Sigmoid colon (tissue), 7 donors: ENCODE measurements around the gene PLD1. TPM values are rescaled to one million over a fixed set of nuclear protein-coding genes. Genes with fewer than 3 reads are reported as not detected.

Experiments used
- DNase-seq: peaks from one replicate; pipeline ENCODE4 v3.0.0-alpha.2; 2019
- H3K27ac ChIP-seq, 4 donors: fragments of 200-600 bp; sonication (generic); one replicate each; pipeline ENCODE4 v1.5.1; 2016 to 2019; ENCODE audit warnings: mild to moderate bottlenecking in 1 of 4
- H3K27me3 ChIP-seq, 3 donors: fragments of 200-600 bp; sonication (generic); one replicate each; pipeline ENCODE4 v1.5.1; 2019; ENCODE audit warnings: mild to moderate bottlenecking in 1 of 3
- H3K36me3 ChIP-seq, 4 donors: fragments of 200-600 bp; sonication (generic); one replicate each; pipeline ENCODE4 v1.5.1; 2016 to 2019
- H3K4me1 ChIP-seq, 4 donors: fragments of 200-600 bp; sonication (generic); one replicate each; pipeline ENCODE4 v1.5.1; 2017 to 2019
- H3K4me3 ChIP-seq, 4 donors: fragments of 200-600 bp; sonication (generic); one replicate each; pipeline ENCODE4 v1.5.1; 2017 to 2019; ENCODE audit warnings: mild to moderate bottlenecking in 2 of 4, moderate library complexity in 1 of 4
- H3K9me3 ChIP-seq, 4 donors: fragments of 200-600 bp in 3 of 4; sonication (generic) in 3 of 4; one replicate each; pipeline versions ENCODE4 v1.5.1 to v1.6.1; 2013 to 2019
- CTCF ChIP-seq, 4 experiments: fragments of 450-650 bp in 3 of 4; fragments of 200-600 bp in 1 of 4; IDR thresholded peaks; one replicate each; pipeline ENCODE4 v1.5.1; 2016 to 2019; ENCODE audit warnings: antibody characterized with exemption in 4 of 4, mild to moderate bottlenecking in 3 of 4, moderate library complexity in 2 of 4
- EP300 ChIP-seq, 4 donors: sonication (generic); formaldehyde crosslinking; IDR thresholded peaks; one replicate each; pipeline ENCODE4 v1.6.1; 2017; ENCODE audit warnings: antibody characterized with exemption in 4 of 4
- POLR2A ChIP-seq, 2 donors: fragments of 450-650 bp; IDR thresholded peaks; one replicate each; pipeline ENCODE4 v1.6.1; 2016; ENCODE audit warnings: antibody characterized with exemption in 2 of 2, mild to moderate bottlenecking in 2 of 2, moderate library complexity in 2 of 2
- POLR2AphosphoS5 ChIP-seq, 4 donors: sonication (generic); formaldehyde crosslinking; IDR thresholded peaks; one replicate each; pipeline ENCODE4 v1.6.1; 2017; ENCODE audit warnings: antibody characterized with exemption in 4 of 4
- WGBS, 2 donors: extraction: QIAGEN DNeasy Blood & Tissue Kit; methylation state at CpG; one replicate each; pipeline ENCODE4 v1.1.7; 2013; 5-methylcytosine and 5-hydroxymethylcytosine counted together
- intact Hi-C: fragments of 100-400 bp; cut with DNase I; formaldehyde crosslinking; loops from one replicate; pipeline ENCODE4 v1.15.1; 2023
- polyA plus RNA-seq, 3 donors: library from polyadenylated mRNA; stranded (reverse); fragments of 200-250 nt; gene quantifications; one replicate each; pipeline ENCODE4 v1.2.3, GENCODE V29; 2013
- total RNA-seq, 4 donors: library from RNA; depleted of rRNA; stranded (reverse); fragments of >200 nt; gene quantifications; one replicate each; pipeline ENCODE4 v1.1.0, GENCODE V29; 2016
- donor health status: healthy with polysubstance abuse.
- donor health status: Bipolar disorder and iron deficiency.
- donor health status: healthy.

Gene PLD1
- total and polyA plus RNA-seq, 7 donors, result 8.6 to 24.3 (median 12.2) TPM

- Histone ChIP-seq H3K36me3 (no peaks in the 10 kb centered on the region), H3K27me3 (no peaks in the 10 kb centered on the region), H3K4me3 (no peak overlapping the region), H3K9me3 (no peaks in the 10 kb centered on the region), H3K4me1 (no peaks in the 10 kb centered on the region), H3K27ac (no peak overlapping the region)
- DNase-seq, result no peak
- WGBS, 2 donors, result 91 to 93% methylated on average over 2 of the region's 2 CpGs
- TF ChIP-seq POLR2A (IDR thresholded peaks at IDR 0.05) (no peak), CTCF (IDR thresholded peaks at IDR 0.05) (no peak)
- intact Hi-C loops, result no loop called here
Measured at GRCh38 chr3:171760477-171760876, 49.8 kb downstream of the PLD1 start.

DNA sequence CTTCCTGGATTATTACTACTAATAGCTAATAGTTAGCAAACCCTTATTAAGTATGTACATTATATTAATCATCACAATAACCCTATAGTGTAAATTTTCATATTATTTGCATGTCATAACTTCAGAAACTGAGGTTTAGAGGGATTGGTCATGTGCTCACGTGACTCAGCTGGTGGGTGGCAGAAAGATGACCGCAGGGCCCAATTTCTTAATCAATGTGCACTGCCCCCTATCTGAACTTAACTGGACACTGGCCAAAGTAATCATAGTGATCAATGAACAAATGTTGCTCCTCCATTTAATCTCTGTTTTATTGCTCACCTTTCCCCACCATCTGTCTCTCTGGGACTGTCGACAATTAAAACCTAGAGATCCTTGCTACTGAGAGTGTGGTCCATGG lies 52.2 kb downstream of the PLD1 start:
- intact Hi-C loops, result no loop called here
- H3K4me3 ChIP-seq, result no peak overlapping the region
- H3K4me1 ChIP-seq, result peaks cover 0 to 1% (median 0%) of the 10 kb centered on the region in 4 donors
- H3K9me3 ChIP-seq, result no peaks in the 10 kb centered on the region
- H3K27me3 ChIP-seq, result no peaks in the 10 kb centered on the region
- no peak overlapping the region for H3K27ac ChIP-seq
- TF ChIP-seq POLR2AphosphoS5 (IDR thresholded peaks at IDR 0.05) (no peak), POLR2A (IDR thresholded peaks at IDR 0.05) (no peak), CTCF (IDR thresholded peaks at IDR 0.05) (no peak), EP300 (IDR thresholded peaks at IDR 0.05) (no peak)
- H3K36me3 ChIP-seq, result no peaks in the 10 kb centered on the region
- WGBS, 2 donors, result 79 to 93% methylated on average over 3 of the region's 3 CpGs
- no peak for DNase-seq

DNA sequence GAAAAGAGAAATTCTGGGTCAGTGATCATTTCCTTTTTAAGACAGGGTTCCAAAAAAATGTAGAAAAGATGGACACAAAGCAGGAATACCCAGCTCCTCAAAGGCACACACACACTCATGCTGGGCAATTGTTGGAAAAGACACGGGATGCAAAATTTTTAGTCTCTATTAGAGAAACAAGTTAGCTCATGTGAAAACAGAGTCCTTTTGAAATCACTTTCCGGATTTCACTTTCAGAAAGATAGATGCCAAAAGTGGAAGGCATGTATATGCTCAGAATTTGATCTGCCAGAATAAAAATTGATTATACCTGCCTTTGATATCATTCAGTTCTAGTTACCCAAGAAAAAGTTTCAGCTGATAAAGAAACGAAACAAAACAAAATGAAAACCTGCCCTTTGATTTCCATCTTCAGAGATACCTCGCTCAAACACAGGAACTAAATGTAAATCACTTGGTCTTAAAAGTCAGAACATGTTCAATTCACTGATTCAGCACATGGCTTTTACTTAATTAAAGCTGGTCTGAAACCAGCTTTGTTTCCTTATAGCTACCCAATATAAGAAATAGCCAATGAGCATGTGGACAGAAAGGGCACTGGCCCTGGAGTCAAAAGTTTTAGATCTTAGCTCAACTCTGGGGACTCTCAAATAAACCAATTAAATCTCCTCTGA lies 52.8 kb downstream of the PLD1 start:
- Histone ChIP-seq H3K4me1 (peaks cover 0 to 4% (median 1%) of the 10 kb centered on the region in 4 donors), H3K27me3 (no peaks in the 10 kb centered on the region), H3K36me3 (no peaks in the 10 kb centered on the region), H3K4me3 (no peak overlapping the region), H3K27ac (no peak overlapping the region), H3K9me3 (no peaks in the 10 kb centered on the region)
- WGBS, 2 donors, result 84 to 89% methylated on average over 4 of the region's 4 CpGs
- intact Hi-C loops, result no loop called here
- TF ChIP-seq EP300 (IDR thresholded peaks at IDR 0.05) (no peak), CTCF (IDR thresholded peaks at IDR 0.05) (no peak), POLR2A (IDR thresholded peaks at IDR 0.05) (no peak), POLR2AphosphoS5 (IDR thresholded peaks at IDR 0.05) (no peak)
- no peak for DNase-seq

GRCh38 chr3:171755656-171756055 lies 54.6 kb downstream of the PLD1 start:
- no peak for DNase-seq
- WGBS, 2 donors, result 93% methylated on average over 1 of the region's 1 CpG
- Histone ChIP-seq H3K36me3 (no peaks in the 10 kb centered on the region), H3K4me3 (no peak overlapping the region), H3K27ac (no peak overlapping the region), H3K27me3 (no peaks in the 10 kb centered on the region), H3K4me1 (peaks cover 0 to 4% (median 1%) of the 10 kb centered on the region in 4 donors), H3K9me3 (no peaks in the 10 kb centered on the region)
- TF ChIP-seq EP300 (IDR thresholded peaks at IDR 0.05) (no peak), POLR2AphosphoS5 (IDR thresholded peaks at IDR 0.05) (no peak), POLR2A (IDR thresholded peaks at IDR 0.05) (no peak), CTCF (IDR thresholded peaks at IDR 0.05) (no peak)
- intact Hi-C loops, result no loop called here
